IPS-15b (cell line): ENCODE data around the gene COQ5.

ENCODE experiments used
- H3K27me3 ChIP-seq: one replicate; pipeline ENCODE4 v1.6.1; 2013; ENCODE audit warnings: low read length; ENCODE audit not compliant: control insufficient read depth, insufficient read depth
- H3K36me3 ChIP-seq: one replicate; pipeline ENCODE4 v1.6.1; 2013; ENCODE audit warnings: low read length; ENCODE audit not compliant: control insufficient read depth, insufficient read depth
- H3K4me1 ChIP-seq: one replicate; pipeline ENCODE4 v1.6.1; 2013; ENCODE audit warnings: mild to moderate bottlenecking, low read length; ENCODE audit not compliant: control insufficient read depth, insufficient read depth
- H3K4me3 ChIP-seq: one replicate; pipeline ENCODE4 v1.5.1; 2013; ENCODE audit warnings: low read depth, low read length
- H3K9ac ChIP-seq: one replicate; pipeline ENCODE4 v1.6.1; 2013; ENCODE audit warnings: low read depth, mild to moderate bottlenecking, low read length
- H3K9me3 ChIP-seq: one replicate; pipeline ENCODE4 v1.6.1; 2013; ENCODE audit warnings: mild to moderate bottlenecking, low read length; ENCODE audit not compliant: control insufficient read depth, insufficient read depth

COQ5 gene

DNA sequence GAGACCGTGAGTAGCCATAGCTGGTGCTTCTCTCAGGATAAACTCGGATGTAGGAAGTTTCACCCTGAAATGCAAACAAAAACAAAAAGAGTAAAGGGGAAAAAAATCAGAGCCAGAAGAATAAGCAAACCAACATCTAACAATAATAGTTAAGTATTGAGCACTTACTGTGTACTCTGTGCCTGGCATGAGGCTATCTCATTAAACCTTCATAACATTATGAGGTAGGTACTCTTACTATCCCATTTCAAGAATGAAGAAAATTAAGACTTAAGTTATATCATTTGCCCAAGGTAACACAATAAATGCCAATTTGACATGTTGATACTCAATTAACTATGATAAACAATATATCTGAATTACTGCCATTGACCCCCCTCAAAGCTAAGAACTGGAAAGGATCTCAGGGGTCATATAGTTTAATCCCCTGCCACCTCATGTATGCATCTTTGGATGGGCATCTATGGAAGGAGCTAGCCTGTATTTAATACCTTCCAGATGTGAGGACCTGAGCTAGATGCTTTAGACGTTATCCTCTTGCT is 66.8 kb downstream of the COQ5 start:
- peaks cover 44% of the 10 kb centered on the region for H3K36me3 ChIP-seq
- peaks cover 3% of the 10 kb centered on the region for H3K4me1 ChIP-seq
- H3K9ac ChIP-seq = no peak overlapping the region
- H3K4me3 ChIP-seq = no peak overlapping the region
- no peaks in the 10 kb centered on the region for H3K27me3 ChIP-seq
- H3K9me3 ChIP-seq = no peaks in the 10 kb centered on the region

DNA sequence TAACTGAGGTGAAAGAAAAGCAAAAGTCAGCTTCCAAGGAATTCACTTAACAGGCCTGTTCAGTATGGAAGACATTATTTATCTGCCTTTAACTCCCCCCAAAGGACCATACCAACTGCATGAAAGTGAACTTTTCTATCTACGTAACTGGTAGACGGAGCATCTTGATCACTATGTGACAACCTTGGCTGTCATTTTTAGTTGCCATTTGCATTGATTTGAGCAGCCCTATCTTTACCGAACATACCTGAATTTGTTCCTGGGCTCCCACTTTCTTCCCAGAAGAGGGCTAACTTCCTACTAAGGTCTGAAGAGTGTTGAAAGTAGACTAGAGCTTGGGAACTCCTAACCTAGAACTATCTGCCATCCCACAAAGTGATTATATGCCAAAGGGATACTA is 68.8 kb downstream of the COQ5 start:
- H3K27me3 ChIP-seq = no peaks in the 10 kb centered on the region
- no peaks in the 10 kb centered on the region for H3K4me1 ChIP-seq
- peaks cover 44% of the 10 kb centered on the region for H3K36me3 ChIP-seq
- H3K9ac ChIP-seq = no peak overlapping the region
- H3K9me3 ChIP-seq = no peaks in the 10 kb centered on the region
- H3K4me3 ChIP-seq = no peak overlapping the region

DNA sequence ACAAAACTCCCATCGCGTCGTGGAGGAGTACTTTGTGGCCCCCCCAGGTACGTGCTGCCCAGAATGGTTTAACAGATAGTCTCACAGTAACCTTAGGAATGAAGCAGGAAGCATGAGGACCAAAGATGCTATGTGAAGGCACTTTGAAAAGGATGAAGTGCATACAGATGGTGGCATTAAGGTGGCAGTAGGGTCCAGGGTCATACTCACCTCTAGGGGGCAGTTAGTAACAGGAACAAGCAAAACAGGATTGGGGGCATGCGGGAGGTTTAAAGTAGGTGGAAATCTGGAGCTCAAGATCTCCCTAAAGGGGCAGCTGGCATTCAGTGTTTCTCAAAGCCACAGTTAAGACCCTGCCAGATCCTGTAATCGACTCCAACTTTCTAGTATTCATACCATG is 71.8 kb downstream of the COQ5 start:
- Histone ChIP-seq H3K4me3 (no peak overlapping the region), H3K4me1 (no peaks in the 10 kb centered on the region), H3K27me3 (no peaks in the 10 kb centered on the region), H3K9ac (no peak overlapping the region), H3K9me3 (no peaks in the 10 kb centered on the region), H3K36me3 (peaks cover 23% of the 10 kb centered on the region)

DNA sequence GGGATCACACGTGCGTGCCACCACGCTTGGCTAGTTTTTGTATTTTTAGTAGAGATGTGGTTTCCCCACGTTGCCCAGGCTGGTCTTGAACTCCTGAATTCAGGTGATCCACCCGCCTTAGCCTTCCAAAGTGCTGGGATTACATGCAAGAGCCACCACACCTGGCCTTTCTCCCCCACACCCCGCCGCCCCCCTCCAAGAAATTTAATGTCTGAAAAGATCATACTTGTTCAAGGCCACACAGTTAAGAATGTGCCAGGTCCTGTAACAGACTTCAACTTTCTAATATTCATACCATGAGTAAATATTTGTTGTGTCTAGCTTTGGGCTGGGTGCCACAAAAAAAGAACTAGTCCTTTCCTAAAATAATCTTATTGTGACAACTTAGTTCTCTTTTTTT is 73.7 kb downstream of the COQ5 start:
- H3K27me3 ChIP-seq = no peaks in the 10 kb centered on the region
- H3K9ac ChIP-seq = no peak overlapping the region
- H3K9me3 ChIP-seq = no peaks in the 10 kb centered on the region
- no peaks in the 10 kb centered on the region for H3K4me1 ChIP-seq
- no peak overlapping the region for H3K4me3 ChIP-seq
- peaks cover 27% of the 10 kb centered on the region for H3K36me3 ChIP-seq

DNA sequence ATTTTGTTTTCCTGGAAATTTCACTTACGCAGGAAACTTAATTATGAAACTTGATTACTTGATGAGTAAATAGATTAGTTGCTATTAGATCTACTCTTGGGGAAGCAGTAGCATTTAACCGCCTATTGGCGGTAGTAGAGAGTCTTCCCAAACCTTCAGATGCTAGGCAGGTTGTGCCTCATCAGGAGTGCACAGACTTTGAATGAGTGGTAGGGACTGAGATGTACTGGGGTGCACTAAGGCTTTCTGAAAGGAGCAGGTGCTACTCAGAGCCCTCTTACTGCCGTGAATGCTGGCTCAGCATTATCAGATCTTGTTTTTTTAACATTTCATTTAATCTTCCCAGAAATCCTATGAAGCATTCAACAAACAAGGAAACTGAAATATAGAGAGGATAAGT is 75.0 kb downstream of the COQ5 start:
- Histone ChIP-seq H3K9me3 (no peaks in the 10 kb centered on the region), H3K27me3 (no peaks in the 10 kb centered on the region), H3K9ac (no peak overlapping the region), H3K4me1 (no peaks in the 10 kb centered on the region), H3K4me3 (no peak overlapping the region), H3K36me3 (peaks cover 19% of the 10 kb centered on the region)
